Sigmoid colon (tissue), 4 donors: Measurements from ENCODE around the gene MT1F.

ENCODE experiments used
- CTCF ChIP-seq, 4 experiments: fragments of 450-650 bp in 3 of 4; fragments of 200-600 bp in 1 of 4; IDR thresholded peaks; one replicate each; pipeline ENCODE4 v1.5.1; 2016 to 2019; ENCODE audit warnings: antibody characterized with exemption in 4 of 4, mild to moderate bottlenecking in 3 of 4, moderate library complexity in 2 of 4
- EP300 ChIP-seq, 4 donors: sonication (generic); formaldehyde crosslinking; IDR thresholded peaks; one replicate each; pipeline ENCODE4 v1.6.1; 2017; ENCODE audit warnings: antibody characterized with exemption in 4 of 4
- POLR2A ChIP-seq, 2 donors: fragments of 450-650 bp; IDR thresholded peaks; one replicate each; pipeline ENCODE4 v1.6.1; 2016; ENCODE audit warnings: antibody characterized with exemption in 2 of 2, mild to moderate bottlenecking in 2 of 2, moderate library complexity in 2 of 2
- POLR2AphosphoS5 ChIP-seq, 4 donors: sonication (generic); formaldehyde crosslinking; IDR thresholded peaks; one replicate each; pipeline ENCODE4 v1.6.1; 2017; ENCODE audit warnings: antibody characterized with exemption in 4 of 4

GRCh38 chr16:56629531-56629930 is 28.2 kb upstream of the MT1F start:
- no peak for TF ChIP-seq CTCF (IDR thresholded peaks at IDR 0.05)
- TF ChIP-seq POLR2AphosphoS5 (IDR thresholded peaks at IDR 0.05) = no peak
- TF ChIP-seq POLR2A (IDR thresholded peaks at IDR 0.05) = no peak
- no peak for TF ChIP-seq EP300 (IDR thresholded peaks at IDR 0.05)
